ENCODE data around the gene S100A12.

Gene S100A12

DNA sequence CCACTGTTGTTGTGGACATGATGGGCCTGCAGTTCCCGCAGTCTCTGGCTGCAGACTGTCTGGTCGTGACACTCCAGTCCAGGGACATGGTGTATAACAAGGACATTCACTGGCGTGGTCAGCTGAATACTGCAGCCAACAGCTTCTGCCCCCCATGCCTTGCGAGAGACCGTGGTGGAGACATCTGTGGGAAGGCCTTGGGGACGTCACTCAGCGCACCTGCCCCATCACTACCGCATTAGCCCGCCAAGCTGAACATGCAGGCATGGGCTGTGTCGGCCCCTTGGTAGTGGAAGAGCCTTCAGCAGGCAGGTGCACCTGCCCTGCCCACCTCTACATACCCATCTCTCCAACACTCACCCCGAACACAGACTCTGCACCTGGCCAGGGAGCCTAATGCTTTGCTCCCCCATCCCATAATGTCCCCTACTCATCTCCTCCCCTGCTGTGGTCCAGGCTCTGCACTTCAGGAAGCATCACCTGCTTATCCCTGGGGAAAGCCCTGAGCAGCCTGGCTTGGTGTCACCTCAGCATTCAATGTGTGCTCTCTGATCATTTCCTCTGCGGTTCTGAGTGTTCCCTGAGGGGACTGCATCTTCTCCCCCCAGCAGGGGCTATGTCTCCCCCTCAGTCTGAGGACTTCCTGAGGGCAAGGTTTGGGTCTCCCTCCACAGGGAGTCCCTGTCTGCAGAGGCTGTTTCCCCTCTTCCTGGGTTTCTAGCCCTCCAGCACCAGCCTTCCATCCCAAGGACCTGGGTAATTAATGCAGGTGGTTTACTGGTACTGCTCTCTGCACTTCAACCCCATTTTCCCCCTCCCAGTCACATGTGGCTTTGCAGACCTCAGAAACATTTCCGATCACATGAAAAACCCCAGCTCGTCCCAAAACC is 30.0 kb downstream of the S100A12 start:
- no peak overlapping the region for H3K9ac ChIP-seq (ENCODE audit: low read depth, low read length)
- H3K36me3 ChIP-seq (ENCODE audit: insufficient read depth, low read depth, low read length) = no peaks in the 10 kb centered on the region
- no peak overlapping the region for H3K27ac ChIP-seq (ENCODE audit: low read length)
- no peak overlapping the region for H3K4me3 ChIP-seq (ENCODE audit: low read length)
- H3K4me1 ChIP-seq (ENCODE audit: insufficient read depth, low read length) = no peaks in the 10 kb centered on the region
- no peaks in the 10 kb centered on the region for H3K9me3 ChIP-seq (ENCODE audit: insufficient read depth, low read depth, low read length)
- no peaks in the 10 kb centered on the region for H3K27me3 ChIP-seq (ENCODE audit: insufficient read depth, low read length)

DNA sequence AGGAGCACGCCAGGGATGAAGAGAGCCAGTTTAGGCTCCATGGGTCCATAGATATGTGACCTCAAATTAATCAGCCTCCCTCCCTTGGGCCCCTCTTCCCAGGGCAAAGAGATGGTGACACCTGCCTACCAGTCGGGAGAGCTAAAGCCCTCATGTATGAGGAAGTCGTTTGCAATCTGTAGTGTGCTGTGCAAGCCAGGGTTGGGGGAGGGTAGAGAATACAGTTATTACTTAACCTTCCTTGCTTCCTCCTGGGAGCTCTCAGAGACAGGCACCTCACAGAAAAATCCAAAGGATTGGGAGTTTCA is 30.7 kb downstream of the S100A12 start:
- Histone ChIP-seq H3K4me1 (ENCODE audit: insufficient read depth, low read length) (no peaks in the 10 kb centered on the region), H3K4me3 (ENCODE audit: low read length) (no peak overlapping the region), H3K27ac (ENCODE audit: low read length) (no peak overlapping the region), H3K9ac (ENCODE audit: low read depth, low read length) (no peak overlapping the region), H3K9me3 (ENCODE audit: insufficient read depth, low read depth, low read length) (no peaks in the 10 kb centered on the region), H3K27me3 (ENCODE audit: insufficient read depth, low read length) (no peaks in the 10 kb centered on the region), H3K36me3 (ENCODE audit: insufficient read depth, low read depth, low read length) (no peaks in the 10 kb centered on the region)

DNA sequence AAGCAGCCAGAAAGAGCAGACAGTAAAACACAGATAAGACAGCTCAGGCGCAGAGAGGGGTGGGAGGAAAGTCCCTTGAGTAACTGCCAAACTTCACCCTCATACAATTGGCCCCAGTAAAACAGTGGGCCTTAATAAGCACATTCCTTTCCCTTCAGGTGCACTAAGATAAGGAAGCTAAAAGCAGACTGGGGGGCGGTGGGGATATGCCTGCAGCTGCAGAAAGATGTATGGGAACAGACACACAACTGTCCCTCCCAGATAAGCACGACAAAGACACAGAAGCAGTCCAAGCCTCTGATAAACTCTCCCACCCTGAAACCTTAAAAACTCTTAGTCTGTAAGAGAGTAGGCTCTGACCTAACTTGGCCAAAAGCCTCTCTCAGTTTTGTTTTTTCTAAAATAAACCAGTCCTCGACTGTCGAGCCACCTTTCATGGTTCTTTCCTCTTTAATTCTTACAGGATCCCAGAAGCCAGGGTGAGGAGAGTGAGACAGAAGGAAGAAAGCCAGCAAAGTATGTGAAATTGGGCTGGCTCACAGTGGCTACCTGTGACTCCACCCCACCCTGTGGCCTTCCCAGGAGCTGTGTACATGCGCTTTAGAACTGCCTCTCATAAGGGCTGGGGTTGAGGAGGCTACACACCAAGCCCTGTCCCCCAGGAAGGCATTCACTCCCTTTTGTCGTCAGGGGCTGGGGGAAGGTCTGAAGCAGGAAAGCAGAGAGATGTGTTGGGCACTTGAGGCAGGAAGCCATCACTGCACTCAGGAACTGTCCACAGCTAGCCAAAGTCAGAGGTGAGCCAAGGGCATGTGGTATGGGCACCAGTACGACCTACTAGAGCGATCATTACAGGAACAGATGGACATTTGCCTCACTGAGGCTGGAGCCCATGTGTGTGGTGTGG is 31.4 kb downstream of the S100A12 start:
- H3K4me3 ChIP-seq (ENCODE audit: low read length) = no peak overlapping the region
- no peaks in the 10 kb centered on the region for H3K36me3 ChIP-seq (ENCODE audit: insufficient read depth, low read depth, low read length)
- H3K9ac ChIP-seq (ENCODE audit: low read depth, low read length) = no peak overlapping the region
- no peak overlapping the region for H3K27ac ChIP-seq (ENCODE audit: low read length)
- H3K4me1 ChIP-seq (ENCODE audit: insufficient read depth, low read length) = no peaks in the 10 kb centered on the region
- H3K27me3 ChIP-seq (ENCODE audit: insufficient read depth, low read length) = no peaks in the 10 kb centered on the region
- H3K9me3 ChIP-seq (ENCODE audit: insufficient read depth, low read depth, low read length) = no peaks in the 10 kb centered on the region

GRCh38 chr1:153343040-153343681 is 32.3 kb downstream of the S100A12 start:
- Histone ChIP-seq H3K4me1 (ENCODE audit: insufficient read depth, low read length) (no peaks in the 10 kb centered on the region), H3K4me3 (ENCODE audit: low read length) (no peak overlapping the region), H3K36me3 (ENCODE audit: insufficient read depth, low read depth, low read length) (no peaks in the 10 kb centered on the region), H3K27ac (ENCODE audit: low read length) (no peak overlapping the region), H3K9ac (ENCODE audit: low read depth, low read length) (no peak overlapping the region), H3K9me3 (ENCODE audit: insufficient read depth, low read depth, low read length) (no peaks in the 10 kb centered on the region), H3K27me3 (ENCODE audit: insufficient read depth, low read length) (no peaks in the 10 kb centered on the region)

DNA sequence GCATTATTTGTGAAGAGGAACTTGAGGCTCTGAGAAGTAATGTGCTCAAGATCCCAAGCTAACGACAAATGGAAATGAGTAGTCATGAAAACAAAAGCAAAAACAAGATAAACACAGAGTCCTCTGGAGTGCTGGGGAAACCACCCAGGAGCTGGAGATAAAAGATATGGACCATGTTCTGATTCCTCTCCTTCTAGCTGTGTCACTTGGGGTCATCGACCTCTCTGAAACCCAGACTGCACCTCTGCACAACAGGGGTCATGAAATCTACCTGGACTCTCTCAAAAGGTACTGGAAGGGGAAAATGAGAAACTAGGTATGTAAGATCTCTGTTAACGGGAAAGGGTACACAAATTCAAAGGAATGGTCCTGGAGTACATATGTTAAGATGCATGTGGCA is 33.2 kb downstream of the S100A12 start:
- Histone ChIP-seq H3K4me3 (ENCODE audit: low read length) (no peak overlapping the region), H3K36me3 (ENCODE audit: insufficient read depth, low read depth, low read length) (no peaks in the 10 kb centered on the region), H3K9ac (ENCODE audit: low read depth, low read length) (no peak overlapping the region), H3K9me3 (ENCODE audit: insufficient read depth, low read depth, low read length) (no peaks in the 10 kb centered on the region), H3K27ac (ENCODE audit: low read length) (no peak overlapping the region), H3K4me1 (ENCODE audit: insufficient read depth, low read length) (no peaks in the 10 kb centered on the region), H3K27me3 (ENCODE audit: insufficient read depth, low read length) (no peaks in the 10 kb centered on the region)

DNA sequence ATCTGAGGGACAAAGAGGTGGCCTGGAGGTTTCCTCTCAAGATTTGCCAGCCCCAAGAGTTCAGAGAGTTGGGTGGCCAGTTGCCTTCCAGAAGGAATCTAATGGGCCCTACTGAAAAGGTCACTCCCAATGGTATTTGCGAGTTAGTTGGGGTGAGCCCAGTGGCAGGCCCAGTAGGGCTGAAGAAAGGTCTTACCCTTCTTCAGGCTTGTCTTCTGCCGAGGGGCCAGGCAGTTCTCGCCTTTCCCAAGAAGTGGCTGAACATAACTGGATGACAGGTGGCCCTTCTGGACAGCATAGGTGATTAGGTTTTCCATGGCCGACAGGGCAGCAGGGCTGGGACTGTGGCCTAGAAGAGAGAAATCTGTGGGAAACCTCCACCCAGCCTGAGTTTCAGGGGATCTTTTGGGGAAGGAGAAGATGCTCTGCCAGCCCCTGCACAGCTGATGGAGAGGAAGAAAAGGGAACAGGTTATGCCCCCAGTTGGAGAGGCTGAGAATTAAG is 33.9 kb downstream of the S100A12 start:
- Histone ChIP-seq H3K27ac (ENCODE audit: low read length) (no peak overlapping the region), H3K27me3 (ENCODE audit: insufficient read depth, low read length) (no peaks in the 10 kb centered on the region), H3K4me3 (ENCODE audit: low read length) (no peak overlapping the region), H3K36me3 (ENCODE audit: insufficient read depth, low read depth, low read length) (no peaks in the 10 kb centered on the region), H3K9ac (ENCODE audit: low read depth, low read length) (no peak overlapping the region), H3K4me1 (ENCODE audit: insufficient read depth, low read length) (no peaks in the 10 kb centered on the region), H3K9me3 (ENCODE audit: insufficient read depth, low read depth, low read length) (no peaks in the 10 kb centered on the region)

- H3K4me1 ChIP-seq (ENCODE audit: insufficient read depth, low read length) = no peaks in the 10 kb centered on the region
- H3K4me3 ChIP-seq (ENCODE audit: low read length) = no peak overlapping the region
- no peak overlapping the region for H3K9ac ChIP-seq (ENCODE audit: low read depth, low read length)
- no peaks in the 10 kb centered on the region for H3K36me3 ChIP-seq (ENCODE audit: insufficient read depth, low read depth, low read length)
- H3K27ac ChIP-seq (ENCODE audit: low read length) = no peak overlapping the region
- H3K27me3 ChIP-seq (ENCODE audit: insufficient read depth, low read length) = no peaks in the 10 kb centered on the region
- H3K9me3 ChIP-seq (ENCODE audit: insufficient read depth, low read depth, low read length) = no peaks in the 10 kb centered on the region
Observed at GRCh38 chr1:153340356-153340755, 35.1 kb downstream of the S100A12 start.

DNA sequence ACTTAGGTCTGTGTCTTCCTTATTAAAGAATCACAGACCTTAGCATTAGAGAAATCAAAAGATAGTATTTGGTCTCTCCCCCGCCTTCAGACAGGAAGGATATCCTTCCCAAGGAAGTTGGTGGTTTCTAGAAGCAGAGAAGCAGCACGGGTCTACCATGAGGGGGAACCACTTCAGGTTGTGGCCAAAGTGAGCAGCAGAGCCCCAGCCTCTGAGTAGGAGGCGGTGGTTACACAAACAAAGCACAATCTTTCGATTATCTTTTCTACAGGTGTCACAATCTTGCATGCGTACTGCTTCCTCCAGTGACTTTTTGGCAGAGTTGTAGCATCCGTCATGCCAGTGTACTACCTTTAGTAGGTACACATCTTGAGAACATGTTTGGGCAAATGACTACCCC is 35.6 kb downstream of the S100A12 start:
- no peaks in the 10 kb centered on the region for H3K27me3 ChIP-seq (ENCODE audit: insufficient read depth, low read length)
- no peaks in the 10 kb centered on the region for H3K4me1 ChIP-seq (ENCODE audit: insufficient read depth, low read length)
- no peak overlapping the region for H3K27ac ChIP-seq (ENCODE audit: low read length)
- no peak overlapping the region for H3K9ac ChIP-seq (ENCODE audit: low read depth, low read length)
- no peak overlapping the region for H3K4me3 ChIP-seq (ENCODE audit: low read length)
- no peaks in the 10 kb centered on the region for H3K36me3 ChIP-seq (ENCODE audit: insufficient read depth, low read depth, low read length)
- H3K9me3 ChIP-seq (ENCODE audit: insufficient read depth, low read depth, low read length) = no peaks in the 10 kb centered on the region

DNA sequence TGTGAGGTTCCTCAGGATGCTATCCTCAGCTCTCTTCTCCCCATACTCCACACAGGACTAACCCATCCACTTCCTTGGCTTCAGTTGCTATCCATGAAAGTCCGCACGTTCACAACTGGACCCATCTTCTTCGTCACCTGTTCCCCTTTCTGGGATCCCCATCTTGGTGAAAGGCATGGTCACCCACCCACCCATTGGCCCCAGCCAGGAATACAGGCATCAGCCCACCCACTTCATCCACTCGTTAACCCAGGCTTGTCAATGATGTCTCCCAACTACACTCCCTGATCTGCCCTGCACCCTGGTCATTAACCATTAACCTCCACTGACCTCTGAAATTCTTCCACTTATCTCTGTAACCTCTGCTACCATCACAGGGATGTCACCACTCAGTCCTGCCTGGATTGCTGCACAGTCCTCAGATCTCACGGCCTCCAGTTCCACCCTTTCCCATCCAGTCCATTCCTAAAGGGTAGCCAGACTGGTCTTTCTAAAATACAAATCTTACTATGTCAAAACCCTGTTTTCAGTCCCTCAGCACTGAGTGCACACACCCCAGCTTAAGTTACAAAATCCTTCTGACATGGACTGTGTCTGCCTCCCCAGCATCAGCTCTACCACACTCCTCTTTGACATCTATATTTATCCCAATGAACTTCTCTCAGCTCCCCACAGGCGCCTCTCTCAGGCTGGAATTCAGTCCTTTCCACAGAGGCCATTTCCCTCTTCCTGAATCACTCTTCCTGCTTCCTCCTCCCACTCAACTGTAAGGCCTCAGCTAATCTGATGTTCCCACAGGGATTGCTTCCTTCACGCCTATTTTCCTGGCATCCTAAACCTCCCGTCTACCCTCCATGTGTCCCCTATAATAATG is 37.2 kb downstream of the S100A12 start:
- H3K4me3 ChIP-seq (ENCODE audit: low read length) = no peak overlapping the region
- no peaks in the 10 kb centered on the region for H3K36me3 ChIP-seq (ENCODE audit: insufficient read depth, low read depth, low read length)
- no peak overlapping the region for H3K9ac ChIP-seq (ENCODE audit: low read depth, low read length)
- H3K9me3 ChIP-seq (ENCODE audit: insufficient read depth, low read depth, low read length) = no peaks in the 10 kb centered on the region
- no peak overlapping the region for H3K27ac ChIP-seq (ENCODE audit: low read length)
- no peaks in the 10 kb centered on the region for H3K4me1 ChIP-seq (ENCODE audit: insufficient read depth, low read length)
- H3K27me3 ChIP-seq (ENCODE audit: insufficient read depth, low read length) = no peaks in the 10 kb centered on the region

DNA sequence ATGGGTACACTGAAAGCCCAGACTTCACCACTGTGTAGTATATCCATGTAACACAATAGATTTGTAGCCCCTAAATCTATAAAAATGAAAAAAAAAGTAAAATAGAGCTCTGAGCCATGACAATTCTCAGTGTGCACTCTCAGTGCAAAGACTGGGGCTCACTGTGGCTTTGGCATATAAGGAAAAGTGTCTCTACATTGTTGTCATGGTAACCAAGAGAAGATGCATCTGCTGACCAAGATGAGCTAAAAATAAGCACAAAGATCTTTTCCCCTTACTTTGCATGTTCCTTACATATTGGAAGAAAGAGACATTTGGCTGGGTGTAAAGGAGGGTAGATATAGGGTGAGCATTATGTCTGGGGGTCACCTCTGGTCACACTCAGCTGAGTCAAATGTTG is 38.8 kb downstream of the S100A12 start:
- Histone ChIP-seq H3K9me3 (ENCODE audit: insufficient read depth, low read depth, low read length) (no peaks in the 10 kb centered on the region), H3K9ac (ENCODE audit: low read depth, low read length) (no peak overlapping the region), H3K4me1 (ENCODE audit: insufficient read depth, low read length) (no peaks in the 10 kb centered on the region), H3K4me3 (ENCODE audit: low read length) (no peak overlapping the region), H3K36me3 (ENCODE audit: insufficient read depth, low read depth, low read length) (no peaks in the 10 kb centered on the region), H3K27ac (ENCODE audit: low read length) (no peak overlapping the region), H3K27me3 (ENCODE audit: insufficient read depth, low read length) (no peaks in the 10 kb centered on the region)

- Histone ChIP-seq H3K9ac (ENCODE audit: low read depth, low read length) (no peak overlapping the region), H3K9me3 (ENCODE audit: insufficient read depth, low read depth, low read length) (peaks cover 3% of the 10 kb centered on the region; the same call in 1 of the 2 replicates), H3K36me3 (ENCODE audit: insufficient read depth, low read depth, low read length) (no peaks in the 10 kb centered on the region), H3K27ac (ENCODE audit: low read length) (no peak overlapping the region), H3K27me3 (ENCODE audit: insufficient read depth, low read length) (no peaks in the 10 kb centered on the region), H3K4me3 (ENCODE audit: low read length) (no peak overlapping the region), H3K4me1 (ENCODE audit: insufficient read depth, low read length) (no peaks in the 10 kb centered on the region)
Observed at GRCh38 chr1:153333902-153334301, 41.5 kb downstream of the S100A12 start.
